CD14-positive monocyte (primary cell): ENCODE results near the gene MLLT1. TPM values are rescaled to one million over a fixed set of nuclear protein-coding genes. Genes with fewer than 3 reads are reported as not detected.

Experiments
- DNase-seq, 3 donors: peaks; one replicate each; pipeline ENCODE4 v3.0.0-alpha.2; 2011 to 2022
- H2AFZ ChIP-seq: 2 replicates; pipeline ENCODE4 v1.6.0; 2012; ENCODE audit warnings: mild to moderate bottlenecking, low read depth, low read length, inconsistent platforms; ENCODE audit not compliant: insufficient read depth, poor library complexity, severe bottlenecking
- H3K27ac ChIP-seq, 2 donors: 1 replicate in 1 of 2; 2 replicates in 1 of 2; pipeline ENCODE4 v1.5.1; 2012 to 2013; ENCODE audit warnings: low read length in 2 of 2, control low read depth in 1 of 2, inconsistent platforms in 1 of 2, low read depth in 1 of 2, mild to moderate bottlenecking in 1 of 2
- H3K27me3 ChIP-seq, 2 donors: one replicate each; pipeline versions ENCODE4 v1.6.0 to v1.6.1; 2011 to 2013; ENCODE audit warnings: low read length in 2 of 2; ENCODE audit not compliant: control insufficient read depth in 2 of 2, insufficient read depth in 2 of 2
- H3K36me3 ChIP-seq, 2 donors: replicated peaks in 1 of 2; 1 replicate in 1 of 2; 2 replicates in 1 of 2; pipeline versions ENCODE4 v1.5.1 to v1.6.1; 2012 to 2013; ENCODE audit warnings: low read length in 2 of 2, control low read depth in 1 of 2, inconsistent platforms in 1 of 2, mild to moderate bottlenecking in 1 of 2; ENCODE audit not compliant: insufficient read depth in 2 of 2, control insufficient read depth in 1 of 2
- H3K4me1 ChIP-seq, 2 donors: 1 replicate in 1 of 2; 2 replicates in 1 of 2; pipeline versions ENCODE4 v1.5.1 to v1.6.1; 2012 to 2013; ENCODE audit warnings: low read length in 2 of 2, control low read depth in 1 of 2, inconsistent platforms in 1 of 2, mild to moderate bottlenecking in 1 of 2, moderate library complexity in 1 of 2; ENCODE audit not compliant: insufficient read depth in 2 of 2, control insufficient read depth in 1 of 2
- H3K4me2 ChIP-seq: replicated peaks from 2 replicates; pipeline ENCODE3; 2012; ENCODE audit warnings: low read length, moderate library complexity, mild to moderate bottlenecking; ENCODE audit not compliant: poor library complexity, severe bottlenecking; ENCODE audit errors: extremely low read depth
- H3K4me3 ChIP-seq, 3 experiments: fragments of 200-600 bp in 1 of 3; sonication (generic) in 1 of 3; replicated peaks in 1 of 3; 1 replicate in 2 of 3; 2 replicates in 1 of 3; pipeline ENCODE4 v1.5.1; 2011 to 2013; ENCODE audit warnings: low read length in 3 of 3, mild to moderate bottlenecking in 3 of 3, control low read depth in 2 of 3, low read depth in 2 of 3, inconsistent platforms in 1 of 3, moderate library complexity in 1 of 3
- H3K79me2 ChIP-seq: 2 replicates; pipeline ENCODE4 v1.6.0; 2012; ENCODE audit warnings: mild to moderate bottlenecking, control low read depth, inconsistent platforms, low read length, moderate library complexity; ENCODE audit not compliant: insufficient read depth
- H3K9ac ChIP-seq: 2 replicates; pipeline ENCODE4 v1.6.0; 2017; ENCODE audit warnings: low read length, mild to moderate bottlenecking; ENCODE audit not compliant: insufficient read depth, poor library complexity, severe bottlenecking
- H3K9me3 ChIP-seq, 2 donors: replicated peaks in 1 of 2; 1 replicate in 1 of 2; 2 replicates in 1 of 2; pipeline versions ENCODE4 v1.5.1 to v1.6.1; 2012 to 2013; ENCODE audit warnings: low read length in 2 of 2, control low read depth in 1 of 2; ENCODE audit not compliant: control insufficient read depth in 1 of 2, insufficient read depth in 1 of 2
- H4K20me1 ChIP-seq: 2 replicates; pipeline ENCODE4 v1.6.0; 2012; ENCODE audit warnings: mild to moderate bottlenecking, low read length, control low read depth, moderate library complexity; ENCODE audit not compliant: insufficient read depth
- H3K27ac Mint-ChIP-seq, 7 donors: one replicate each; pipeline ENCODE4 v1.8.0; 2020; ENCODE audit warnings: mild to moderate bottlenecking in 7 of 7, mixed read lengths in 7 of 7, moderate library complexity in 6 of 7, inconsistent platforms in 2 of 7
- H3K27me3 Mint-ChIP-seq, 3 donors: one replicate each; pipeline ENCODE4 v1.8.0; 2021 to 2022; ENCODE audit warnings: low read depth in 3 of 3, mild to moderate bottlenecking in 3 of 3, mixed read lengths in 3 of 3, moderate library complexity in 3 of 3, inconsistent platforms in 1 of 3
- H3K36me3 Mint-ChIP-seq, 2 donors: one replicate each; pipeline ENCODE4 v1.8.0; 2020; ENCODE audit warnings: mixed read lengths in 2 of 2, inconsistent platforms in 1 of 2, mild to moderate bottlenecking in 1 of 2
- H3K4me1 Mint-ChIP-seq: one replicate; pipeline ENCODE4 v1.8.0; 2020; ENCODE audit warnings: mild to moderate bottlenecking, mixed read lengths
- H3K4me3 Mint-ChIP-seq, 2 donors: one replicate each; pipeline ENCODE4 v1.8.0; 2020; ENCODE audit warnings: mild to moderate bottlenecking in 2 of 2, mixed read lengths in 2 of 2, moderate library complexity in 1 of 2
- H3K9me3 Mint-ChIP-seq, 7 donors: one replicate each; pipeline ENCODE4 v1.8.0; 2020 to 2022; ENCODE audit warnings: mixed read lengths in 7 of 7, mild to moderate bottlenecking in 6 of 7, moderate library complexity in 6 of 7, inconsistent platforms in 2 of 7
- WGBS: methylation state at CpG from one replicate; pipeline ENCODE4 v1.1.5; 2013; ENCODE audit warnings: missing lambda C conversion rate; ENCODE audit not compliant: insufficient coverage; 5-methylcytosine and 5-hydroxymethylcytosine counted together
- intact Hi-C, 2 donors: fragments of 100-400 bp; cut with micrococcal nuclease; formaldehyde crosslinking; loops; one replicate each; pipeline versions ENCODE4 v1.15.0 to v1.15.1; 2023
- polyA plus RNA-seq, 3 donors: library from polyadenylated mRNA; depleted of rRNA in 1 of 3; unstranded in 2 of 3; stranded (reverse) in 1 of 3; fragments of 300-500 nt in 2 of 3; fragments of >200 nt in 1 of 3; fragmentation: Illumina TruSeq in 2 of 3; gene quantifications; 1 replicate in 2 of 3; 2 replicates in 1 of 3; pipeline ENCODE4 v1.2.3, GENCODE V29; 2012 to 2021
- TF ChIP-seq, protein P1 (sequence below): fragments of 200-600 bp; IDR thresholded peaks from one replicate; pipeline ENCODE4 v1.8.0; 2022; ENCODE audit warnings: antibody characterized with exemption, mild to moderate bottlenecking

MLLT1 gene
- polyA plus RNA-seq, 3 donors, result 0.65 to 17.3 (median 0.99) TPM

DNA sequence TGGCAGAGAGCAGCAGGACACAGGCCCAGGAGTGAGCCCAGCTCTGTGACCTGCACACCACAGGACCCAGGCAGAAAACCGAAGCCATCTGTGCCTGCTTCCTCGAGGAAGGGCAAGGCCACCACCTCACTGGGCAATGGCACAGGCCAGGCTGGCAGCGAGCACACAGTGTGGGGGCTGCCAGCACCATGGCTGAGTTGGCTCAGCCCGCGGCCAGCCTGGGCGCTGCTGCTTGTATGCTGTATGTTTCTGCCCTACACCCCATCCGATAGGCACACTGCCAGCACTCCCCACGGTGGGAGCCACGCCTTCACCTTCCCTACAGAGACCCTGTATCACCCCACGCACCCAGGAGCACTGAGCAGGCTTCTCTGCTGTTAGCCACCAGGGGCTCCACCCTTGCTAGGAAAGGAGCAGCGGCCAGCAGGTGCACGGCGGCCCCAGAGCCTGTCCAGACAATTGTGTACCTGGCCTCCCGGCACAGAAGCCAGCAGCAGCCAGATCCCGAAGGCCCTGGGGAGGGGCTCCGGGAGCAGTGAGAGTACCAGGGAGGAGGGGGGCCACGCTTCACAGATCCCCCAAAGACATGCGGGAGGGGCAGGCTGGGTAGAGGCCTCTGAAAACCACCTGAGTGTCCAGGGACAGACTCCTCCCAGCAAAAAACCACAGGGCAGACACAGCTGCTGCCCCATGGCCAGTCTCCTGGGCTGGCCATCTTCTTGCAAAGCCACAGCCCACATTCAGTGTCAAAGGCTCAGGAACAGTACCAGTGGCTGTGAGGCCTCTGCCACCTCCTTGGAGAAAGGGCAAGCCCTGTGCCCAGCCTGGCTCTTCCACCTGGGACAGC lies 56.1 kb downstream of the MLLT1 start:
- WGBS, result 93% methylated on average over 17 of the region's 18 CpGs
- Histone ChIP-seq H3K27me3 (no peaks in the 10 kb centered on the region), H3K9ac (no peak overlapping the region), H4K20me1 (peaks cover 63% of the 10 kb centered on the region), H3K79me2 (peaks cover 9% of the 10 kb centered on the region), H3K9me3 (no peaks in the 10 kb centered on the region), H3K4me1 (no peaks in the 10 kb centered on the region), H3K27ac (no peak overlapping the region), H3K4me2 (no peak overlapping the region), H3K36me3 (peaks cover 68 to 86% of the 10 kb centered on the region in 2 donors), H3K4me3 (no peak overlapping the region), H2AFZ (no peak overlapping the region)
- H3K9me3 Mint-ChIP-seq, result no peaks in the 10 kb centered on the region
- H3K4me1 Mint-ChIP-seq, result peaks cover 3% of the 10 kb centered on the region
- peaks cover 43 to 77% of the 10 kb centered on the region in 2 donors for H3K36me3 Mint-ChIP-seq
- peaks cover 0 to 3% (median 0%) of the 10 kb centered on the region in 3 donors for H3K27me3 Mint-ChIP-seq
- intact Hi-C loops, result no loop called here
- no peak for DNase-seq
- H3K4me3 Mint-ChIP-seq, result no peak overlapping the region
- peak overlapping the region in 3 of 7 donors; percentile 43 to 64 (median 46) for H3K27ac Mint-ChIP-seq
- TF ChIP-seq, protein P1, sequence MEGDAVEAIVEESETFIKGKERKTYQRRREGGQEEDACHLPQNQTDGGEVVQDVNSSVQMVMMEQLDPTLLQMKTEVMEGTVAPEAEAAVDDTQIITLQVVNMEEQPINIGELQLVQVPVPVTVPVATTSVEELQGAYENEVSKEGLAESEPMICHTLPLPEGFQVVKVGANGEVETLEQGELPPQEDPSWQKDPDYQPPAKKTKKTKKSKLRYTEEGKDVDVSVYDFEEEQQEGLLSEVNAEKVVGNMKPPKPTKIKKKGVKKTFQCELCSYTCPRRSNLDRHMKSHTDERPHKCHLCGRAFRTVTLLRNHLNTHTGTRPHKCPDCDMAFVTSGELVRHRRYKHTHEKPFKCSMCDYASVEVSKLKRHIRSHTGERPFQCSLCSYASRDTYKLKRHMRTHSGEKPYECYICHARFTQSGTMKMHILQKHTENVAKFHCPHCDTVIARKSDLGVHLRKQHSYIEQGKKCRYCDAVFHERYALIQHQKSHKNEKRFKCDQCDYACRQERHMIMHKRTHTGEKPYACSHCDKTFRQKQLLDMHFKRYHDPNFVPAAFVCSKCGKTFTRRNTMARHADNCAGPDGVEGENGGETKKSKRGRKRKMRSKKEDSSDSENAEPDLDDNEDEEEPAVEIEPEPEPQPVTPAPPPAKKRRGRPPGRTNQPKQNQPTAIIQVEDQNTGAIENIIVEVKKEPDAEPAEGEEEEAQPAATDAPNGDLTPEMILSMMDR, result no peak

DNA sequence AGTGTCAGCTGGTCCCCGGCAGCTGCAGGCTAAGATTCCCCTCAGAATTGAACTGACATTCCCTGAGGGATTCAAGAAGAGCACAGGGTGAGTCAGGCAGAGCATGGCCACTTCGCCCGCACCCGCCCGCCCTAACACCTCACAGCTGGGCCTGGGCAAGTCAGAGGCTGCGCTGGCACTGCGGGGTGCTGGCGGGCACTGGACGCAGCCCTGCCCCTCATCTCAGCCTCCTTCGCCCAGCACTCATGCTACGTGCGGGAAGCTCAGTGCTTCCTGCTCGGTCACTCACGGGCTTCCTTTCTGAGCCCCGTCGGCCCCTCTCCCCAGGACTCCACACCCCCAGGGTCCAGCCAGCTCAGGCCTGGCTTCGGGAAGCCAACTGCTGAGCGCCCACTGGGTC lies 56.9 kb downstream of the MLLT1 start:
- 96% methylated on average over 16 of the region's 18 CpGs for WGBS
- no peaks in the 10 kb centered on the region for H3K9me3 Mint-ChIP-seq
- no peak overlapping the region for H3K4me3 ChIP-seq
- no peaks in the 10 kb centered on the region for H3K4me1 ChIP-seq
- no peaks in the 10 kb centered on the region for H3K9me3 ChIP-seq
- H4K20me1 ChIP-seq, result peaks cover 63% of the 10 kb centered on the region
- H3K4me3 Mint-ChIP-seq, result no peak overlapping the region
- H3K27me3 Mint-ChIP-seq, result peaks cover 0 to 3% (median 0%) of the 10 kb centered on the region in 3 donors
- no peak overlapping the region for H3K9ac ChIP-seq
- intact Hi-C loops, result no loop called here
- H3K4me1 Mint-ChIP-seq, result peaks cover 4% of the 10 kb centered on the region
- TF ChIP-seq, protein P1, result no peak
- H3K27ac ChIP-seq, result no peak overlapping the region
- H3K36me3 ChIP-seq, result peaks cover 68 to 85% of the 10 kb centered on the region in 2 donors
- peaks cover 40 to 78% of the 10 kb centered on the region in 2 donors for H3K36me3 Mint-ChIP-seq
- H3K79me2 ChIP-seq, result peaks cover under 1% of the 10 kb centered on the region
- H3K27ac Mint-ChIP-seq, result peak overlapping the region in 3 of 7 donors; percentile 20 to 73 (median 64)
- no peak overlapping the region for H2AFZ ChIP-seq
- no peaks in the 10 kb centered on the region for H3K27me3 ChIP-seq
- no peak overlapping the region for H3K4me2 ChIP-seq
- no peak for DNase-seq
